HepG2 (cell line): ENCODE measurements around the gene ANKRD11.

Experiments
- CTCF ChIP-seq: sonication (generic); formaldehyde crosslinking; IDR thresholded peaks from 2 replicates; pipeline ENCODE4 v1.5.0; 2020; ENCODE audit warnings: mild to moderate bottlenecking, missing genetic modification reagents, moderate library complexity
- NR2F1 ChIP-seq, 2 experiments: fragments of 450-650 bp in 1 of 2; formaldehyde crosslinking in 1 of 2; IDR thresholded peaks; 2 replicates each; pipeline versions ENCODE4 v1.5.0 to v1.6.1; 2016 to 2020; ENCODE audit warnings: mild to moderate bottlenecking in 1 of 2, missing compliant biosample characterization in 1 of 2, missing genetic modification reagents in 1 of 2, moderate library complexity in 1 of 2
- POLR2A ChIP-seq, 2 experiments: IDR thresholded peaks; 2 replicates each; pipeline ENCODE4 v1.6.1; 2011; ENCODE audit warnings: low read depth in 2 of 2, low read length in 2 of 2, mild to moderate bottlenecking in 1 of 2, moderate library complexity in 1 of 2; ENCODE audit not compliant: insufficient read depth in 1 of 2
- TF ChIP-seq, protein P1 (sequence below): sonication (generic); formaldehyde crosslinking; IDR thresholded peaks from 2 replicates; pipeline ENCODE4 v1.4.0; 2020; ENCODE audit warnings: missing genetic modification reagents

GRCh38 chr16:89481356-89481955 lies 8.9 kb downstream of the ANKRD11 start:
- TF ChIP-seq, protein P1, sequence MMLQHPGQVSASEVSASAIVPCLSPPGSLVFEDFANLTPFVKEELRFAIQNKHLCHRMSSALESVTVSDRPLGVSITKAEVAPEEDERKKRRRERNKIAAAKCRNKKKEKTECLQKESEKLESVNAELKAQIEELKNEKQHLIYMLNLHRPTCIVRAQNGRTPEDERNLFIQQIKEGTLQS (CRISPR knock-in tag): no peak
- TF ChIP-seq POLR2A (IDR thresholded peaks at IDR 0.05; ENCODE audit: insufficient read depth in 1 of 2, low read depth in 2 of 2, low read length in 2 of 2) (no peak), CTCF (no peak), NR2F1 (CRISPR knock-in tag; IDR thresholded peaks at IDR 0.05) (no peak)
